ENCODE results near the gene LINGO3.
A peak's percentile ranks its signal among the peaks of the same experiment; 100 is the strongest.

The LINGO3 gene

GRCh38 chr19:2339644-2340310 lies 31.8 kb upstream of the LINGO3 start:
- DNase-seq = no peak

- DNase-seq = no peak
Observed at GRCh38 chr19:2338751-2339643, 31.0 kb upstream of the LINGO3 start.

- no peak for DNase-seq
Observed at GRCh38 chr19:2338055-2338615, 30.2 kb upstream of the LINGO3 start.

- DNase-seq = no peak
Observed at GRCh38 chr19:2337329-2337707, 29.4 kb upstream of the LINGO3 start.

- DNase-seq = no peak
Observed at GRCh38 chr19:2336528-2337328, 28.8 kb upstream of the LINGO3 start.

GRCh38 chr19:2335848-2336247 lies 27.9 kb upstream of the LINGO3 start:
- no peak for DNase-seq

GRCh38 chr19:2334986-2335846 lies 27.3 kb upstream of the LINGO3 start:
- no peak for DNase-seq

- DNase-seq = no peak
Observed at GRCh38 chr19:2334426-2334825, 26.5 kb upstream of the LINGO3 start.

- no peak for DNase-seq
Observed at GRCh38 chr19:2333807-2334211, 25.9 kb upstream of the LINGO3 start.

- no peak for DNase-seq
Observed at GRCh38 chr19:2333027-2333806, 25.3 kb upstream of the LINGO3 start.

- no peak for DNase-seq
Observed at GRCh38 chr19:2332341-2333026, 24.5 kb upstream of the LINGO3 start.

GRCh38 chr19:2331601-2332246 lies 23.8 kb upstream of the LINGO3 start:
- DNase-seq = no peak

- no peak for DNase-seq
Observed at GRCh38 chr19:2330632-2331284, 22.8 kb upstream of the LINGO3 start.

GRCh38 chr19:2330255-2330631 lies 22.3 kb upstream of the LINGO3 start:
- DNase-seq = no peak

GRCh38 chr19:2329501-2329916 lies 21.6 kb upstream of the LINGO3 start:
- DNase-seq = no peak

- no peak for DNase-seq
Observed at GRCh38 chr19:2329149-2329478, 21.2 kb upstream of the LINGO3 start.

GRCh38 chr19:2328401-2329148 lies 20.6 kb upstream of the LINGO3 start, which contains the start of the genes LSM7 and SPPL2B:
Gene LSM7, minus strand, starts transcription at chr19:2328586. Its CDS starts 20 bp downstream, at chr19:2328566.
Gene SPPL2B, plus strand, starts transcription at chr19:2328684. Its CDS starts 26 bp downstream, at chr19:2328710.
- DNase-seq = peak; percentile 83 to 97

GRCh38 chr19:2327773-2328400 lies 19.9 kb upstream of the LINGO3 start:
- peak; percentile 53 to 58 for DNase-seq

Data from NCI-H446 (cell line).